ENCODE data around the gene CTNNBL1.

The CTNNBL1 gene

GRCh38 chr20:37776526-37776925 is 82.7 kb downstream of the CTNNBL1 start:
- in situ Hi-C loops (cut with MboI; ENCODE audit: low sequenced_read_pairs, unreplicated experiment): no loop called here
- no peak for TF ChIP-seq CTCF (IDR thresholded peaks at IDR 0.05; ENCODE audit: borderline replicate concordance, control extremely low read depth, extremely low read depth, insufficient read depth, missing control alignments)
- no peak for DNase-seq (ENCODE audit: low spot score)

GRCh38 chr20:37777012-37777950 is 83.5 kb downstream of the CTNNBL1 start:
- TF ChIP-seq CTCF (IDR thresholded peaks at IDR 0.05; ENCODE audit: borderline replicate concordance, control extremely low read depth, extremely low read depth, insufficient read depth, missing control alignments): no peak
- DNase-seq (ENCODE audit: low spot score): no peak
- in situ Hi-C loops (cut with MboI; ENCODE audit: low sequenced_read_pairs, unreplicated experiment): no loop called here

GRCh38 chr20:37777988-37778659 is 84.3 kb downstream of the CTNNBL1 start:
- DNase-seq (ENCODE audit: low spot score): no peak
- in situ Hi-C loops (cut with MboI; ENCODE audit: low sequenced_read_pairs, unreplicated experiment): no loop called here
- TF ChIP-seq CTCF (IDR thresholded peaks at IDR 0.05; ENCODE audit: borderline replicate concordance, control extremely low read depth, extremely low read depth, insufficient read depth, missing control alignments): no peak

- no peak for DNase-seq (ENCODE audit: low spot score)
- in situ Hi-C loops (cut with MboI; ENCODE audit: low sequenced_read_pairs, unreplicated experiment): no loop called here
- no peak for TF ChIP-seq CTCF (IDR thresholded peaks at IDR 0.05; ENCODE audit: borderline replicate concordance, control extremely low read depth, extremely low read depth, insufficient read depth, missing control alignments)
Measured at GRCh38 chr20:37781626-37782025, 87.8 kb downstream of the CTNNBL1 start.

- in situ Hi-C loops (cut with MboI; ENCODE audit: low sequenced_read_pairs, unreplicated experiment): no loop called here
- no peak for DNase-seq (ENCODE audit: low spot score)
- TF ChIP-seq CTCF (IDR thresholded peaks at IDR 0.05; ENCODE audit: borderline replicate concordance, control extremely low read depth, extremely low read depth, insufficient read depth, missing control alignments): no peak
Measured at GRCh38 chr20:37786043-37786442, 92.2 kb downstream of the CTNNBL1 start.

- no peak for DNase-seq (ENCODE audit: low spot score)
- in situ Hi-C loops (cut with MboI; ENCODE audit: low sequenced_read_pairs, unreplicated experiment): no loop called here
- no peak for TF ChIP-seq CTCF (IDR thresholded peaks at IDR 0.05; ENCODE audit: borderline replicate concordance, control extremely low read depth, extremely low read depth, insufficient read depth, missing control alignments)
Measured at GRCh38 chr20:37789408-37789807, 95.6 kb downstream of the CTNNBL1 start.

Data from GM13976 (cell line).